ENCODE results near the gene FAM240A.
"Not testable (repeated sequence)": the region's sequence is repeated elsewhere in the genome, so short reads cannot be mapped to it uniquely, and the experiment has no call there.

The FAM240A gene

DNA sequence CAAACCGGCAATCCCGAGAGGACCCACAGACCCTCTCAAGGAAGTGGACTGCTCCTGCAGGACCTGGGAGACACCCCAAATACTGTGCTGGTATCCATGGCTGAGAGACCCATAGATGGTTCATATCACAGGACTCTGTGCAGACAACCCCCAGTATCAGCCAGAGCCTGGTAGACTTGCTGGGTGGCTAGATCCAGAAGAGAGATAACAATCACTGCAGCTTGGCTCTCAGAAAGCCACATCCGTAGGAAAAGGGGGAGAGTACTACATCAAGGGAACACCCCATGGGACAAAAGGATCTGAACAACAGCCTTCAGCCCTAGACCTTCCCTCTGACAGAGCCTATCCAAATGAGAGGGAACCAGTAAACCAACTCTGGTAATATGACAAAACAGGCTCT lies 25.1 kb upstream of the FAM240A start:
- DNase-seq = not testable (repeated sequence)

DNA sequence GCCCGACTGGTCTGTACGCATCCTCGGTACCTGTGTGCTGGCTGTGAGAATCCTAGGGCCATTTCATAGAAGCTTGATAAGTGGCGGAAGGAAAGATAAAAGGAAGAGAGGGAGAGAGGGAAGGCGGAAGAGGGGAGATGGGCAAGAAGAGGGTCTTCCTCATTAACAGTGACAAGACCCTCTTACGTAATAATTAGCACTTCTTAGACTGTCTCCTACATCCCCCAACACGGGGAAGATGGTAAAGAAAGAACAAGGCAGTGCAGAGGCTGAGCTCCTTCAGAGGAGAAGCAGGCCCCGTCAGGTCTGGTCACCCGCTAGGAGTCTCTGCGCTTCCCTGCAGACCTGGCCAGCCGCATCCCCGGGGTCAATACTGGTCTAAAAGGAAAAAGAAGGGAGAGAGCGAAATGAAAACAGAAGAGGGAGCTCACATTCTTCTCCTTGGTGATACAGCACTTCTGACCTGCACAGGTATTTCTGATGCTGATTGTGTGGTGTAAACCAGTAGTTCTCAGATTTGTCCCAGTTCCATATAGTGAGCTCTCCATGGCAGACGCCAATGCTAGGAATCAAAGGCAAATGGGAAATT lies 19.0 kb upstream of the FAM240A start:
- DNase-seq = no peak

DNA sequence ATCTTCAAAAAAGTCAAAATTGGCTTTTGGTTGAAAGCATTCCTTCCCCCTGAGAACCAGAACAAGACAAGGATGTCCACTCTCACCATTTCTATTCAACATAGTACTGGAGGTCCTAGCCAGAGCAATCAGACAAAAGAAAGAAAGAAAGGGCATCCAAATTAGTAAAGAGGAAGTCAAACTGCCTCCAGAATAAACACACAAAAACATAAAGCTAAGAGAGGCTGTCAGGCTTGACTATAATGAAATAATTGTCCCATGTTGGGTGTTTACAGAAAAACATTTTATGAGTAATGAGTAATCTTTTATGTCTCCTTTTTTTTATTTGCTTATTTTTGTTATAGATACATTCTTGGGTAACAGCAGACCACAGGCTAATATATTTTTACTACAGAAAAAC lies 18.3 kb upstream of the FAM240A start:
- DNase-seq = no peak

DNA sequence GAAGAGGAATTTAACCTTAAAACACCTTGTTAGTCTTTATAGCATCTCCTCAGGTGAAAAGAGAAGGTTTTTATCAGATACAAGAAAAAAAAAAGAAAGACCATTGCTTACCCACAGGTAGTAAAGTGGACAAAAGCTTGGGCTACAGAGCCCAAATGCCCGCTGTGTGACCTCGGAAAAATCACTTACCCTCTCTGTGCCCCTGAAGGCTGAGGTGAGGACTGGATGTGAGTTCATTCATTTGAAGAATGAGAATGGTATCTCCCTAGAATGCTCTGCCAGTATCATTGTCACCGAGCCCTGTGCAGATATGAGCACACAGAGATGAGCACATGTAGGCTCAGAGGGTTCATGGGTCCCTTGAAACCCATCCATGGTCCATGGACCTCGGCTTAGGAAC lies 17.6 kb upstream of the FAM240A start:
- no peak for DNase-seq

DNA sequence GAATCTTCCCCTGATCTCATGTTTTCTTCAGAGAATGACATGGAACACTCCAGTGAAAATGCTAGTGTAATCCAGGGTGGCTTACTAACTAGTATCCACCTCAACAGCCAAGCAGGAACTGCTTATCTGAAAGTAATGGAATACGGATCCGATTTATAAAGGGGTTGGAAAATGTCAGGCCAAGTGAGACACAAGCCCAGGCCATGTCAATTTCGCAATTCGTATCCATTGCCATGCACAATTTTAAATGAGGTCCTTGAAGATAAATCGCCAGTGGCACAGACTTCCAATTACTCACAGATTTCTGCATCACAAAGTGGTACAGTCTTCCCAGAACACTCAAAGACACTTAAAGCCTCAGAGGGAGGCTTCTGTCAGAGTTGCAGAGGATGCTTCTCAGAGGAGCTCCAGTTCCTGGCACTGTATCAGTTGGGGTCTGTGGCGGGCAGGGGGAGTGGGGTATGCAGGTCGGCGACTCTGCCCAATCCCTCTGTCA lies 16.5 kb upstream of the FAM240A start:
- DNase-seq = no peak

DNA sequence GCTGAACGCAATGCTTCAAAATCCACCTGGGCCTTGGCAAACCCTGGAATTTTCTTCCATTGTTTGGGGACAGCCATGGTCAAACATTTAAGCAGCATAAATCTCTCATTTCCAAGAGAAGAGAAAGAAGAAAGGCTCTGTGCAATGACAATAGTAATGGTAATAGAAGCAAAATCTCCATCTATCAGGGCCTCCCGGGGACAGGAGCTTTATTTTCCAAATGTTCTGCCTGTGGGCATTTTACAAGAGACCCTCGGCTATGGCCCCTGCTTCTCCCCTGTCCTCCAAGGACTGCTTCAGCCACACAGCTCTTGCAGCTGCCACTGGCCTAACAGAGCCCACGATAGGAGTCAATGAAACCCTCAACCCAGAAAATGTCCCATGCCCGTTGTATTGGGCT lies 12.7 kb upstream of the FAM240A start:
- no peak for DNase-seq

DNA sequence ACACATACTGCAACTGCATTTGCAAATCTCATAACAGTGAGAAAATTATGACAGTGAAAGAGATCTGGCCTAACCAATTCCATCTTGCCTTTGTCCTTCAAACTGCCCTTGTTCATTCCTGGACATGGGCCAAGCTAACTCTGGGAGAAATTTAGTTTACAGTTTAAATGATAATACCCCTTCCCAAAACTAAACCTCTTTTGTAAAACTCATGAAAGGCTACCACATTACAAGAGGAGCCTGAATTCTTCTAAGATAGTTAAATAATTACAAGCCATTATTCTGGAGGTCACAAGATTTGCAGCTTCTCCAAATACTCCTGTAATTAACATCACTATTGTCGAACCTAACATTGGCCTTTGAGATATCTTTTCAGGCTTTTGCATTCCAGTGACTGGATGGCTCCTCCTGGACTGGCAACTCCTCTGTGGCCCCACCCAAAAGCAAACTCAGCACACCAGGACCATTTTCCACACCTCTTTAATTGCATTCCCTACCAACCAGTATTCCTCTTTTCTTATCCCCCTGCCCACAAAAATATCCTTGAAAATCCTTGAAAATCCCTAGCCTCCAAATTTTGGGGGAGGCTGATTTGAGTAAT lies 8.8 kb upstream of the FAM240A start:
- no peak for DNase-seq

DNA sequence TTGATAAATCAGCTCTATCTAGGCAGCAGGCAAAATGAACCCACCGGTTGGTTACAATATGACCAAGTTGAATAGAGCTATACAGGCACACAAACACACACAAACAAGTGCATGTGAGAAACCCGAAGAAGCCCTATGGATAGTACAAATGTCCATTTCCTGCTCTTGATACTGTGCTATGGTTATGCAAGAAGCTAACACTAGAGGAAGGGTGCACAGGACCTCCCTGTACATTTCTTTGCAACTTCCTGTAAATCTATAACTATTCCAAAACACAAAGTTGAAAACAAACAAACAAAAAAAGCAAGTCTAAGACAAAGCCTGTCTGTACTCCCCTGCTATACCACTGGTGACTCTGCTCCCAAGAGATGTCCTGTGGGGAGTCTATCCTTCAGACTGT lies 8.2 kb upstream of the FAM240A start:
- no peak for DNase-seq

DNA sequence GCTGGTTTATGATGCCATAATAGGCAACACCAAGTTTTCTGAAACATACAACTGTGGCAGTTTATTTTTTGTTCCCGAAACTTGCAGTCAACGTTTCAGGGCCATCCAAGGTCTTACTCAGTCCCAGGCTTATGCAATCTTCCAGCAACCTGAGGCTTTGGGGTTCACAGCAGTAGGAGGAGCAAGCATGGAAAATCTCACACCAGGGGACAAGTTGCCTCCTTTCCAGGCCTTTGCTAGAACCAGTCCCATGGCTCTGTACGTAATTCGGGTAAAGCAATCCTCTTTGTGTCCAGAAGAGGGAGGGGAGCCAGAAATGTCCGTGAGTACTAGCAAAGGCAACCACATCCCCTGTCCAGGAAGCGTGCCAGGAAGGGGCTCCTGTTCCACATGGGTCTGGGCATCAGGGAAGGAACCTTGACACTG lies 4.7 kb upstream of the FAM240A start:
- DNase-seq = no peak

DNA sequence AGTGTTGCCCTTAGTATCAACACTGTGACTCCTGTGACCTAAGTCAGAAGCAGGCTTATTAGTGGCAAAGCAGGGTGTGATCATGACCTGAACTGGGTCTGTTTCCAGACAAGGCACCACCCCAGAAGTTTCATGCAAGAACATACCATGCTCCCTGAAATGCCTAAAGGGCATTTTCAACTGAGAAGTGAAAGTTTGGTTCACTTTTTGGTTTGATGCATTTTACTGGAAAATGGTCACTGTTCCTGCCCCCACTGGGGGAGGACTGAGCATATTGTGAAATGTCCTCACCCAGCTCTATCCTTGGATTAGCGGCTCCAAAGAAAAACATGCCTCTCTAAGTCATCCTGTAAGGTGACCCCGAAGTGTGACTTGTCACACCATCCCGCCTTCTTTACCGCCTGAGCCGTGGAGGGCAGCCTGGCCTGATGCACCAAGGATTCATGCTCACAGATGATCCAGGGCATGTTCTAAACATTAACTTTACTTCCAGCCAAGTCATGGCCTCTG lies 3.1 kb upstream of the FAM240A start:
- no peak for DNase-seq

DNA sequence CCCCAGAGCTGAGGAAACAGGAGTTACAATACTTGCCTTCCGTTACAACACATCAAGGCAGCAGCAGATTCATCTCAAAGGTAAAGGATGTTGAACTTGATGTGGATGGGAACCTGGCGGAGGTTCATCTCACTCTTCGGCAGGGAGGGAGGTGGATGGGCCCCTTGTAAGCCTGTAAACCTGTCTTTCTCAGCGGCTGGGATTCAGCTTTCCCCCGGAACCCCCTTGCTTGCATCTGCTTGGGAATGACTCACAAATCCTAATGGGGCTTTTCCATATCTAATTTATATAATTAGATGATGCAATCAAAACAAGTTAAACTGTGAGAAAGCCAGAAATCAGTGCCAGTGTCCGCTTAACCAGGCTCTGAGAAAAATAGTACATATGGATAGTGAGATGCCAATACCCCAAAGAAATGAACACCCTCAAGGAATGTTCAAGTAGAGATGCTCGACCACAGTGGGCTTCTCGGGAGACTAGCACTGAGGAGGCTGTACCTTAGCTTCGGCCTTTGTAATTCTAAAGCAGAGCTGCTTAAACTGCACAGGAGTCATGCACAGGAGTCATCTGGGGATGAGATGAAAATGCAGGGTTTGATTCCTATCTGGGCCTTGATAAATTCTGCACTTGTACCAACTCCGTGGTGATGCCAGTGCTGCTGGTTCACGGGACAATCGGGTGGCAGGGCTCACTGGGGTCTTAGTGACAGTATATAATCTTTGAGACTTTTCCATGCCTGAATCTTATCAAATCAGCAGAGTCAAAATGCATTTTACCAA lies 2.2 kb upstream of the FAM240A start:
- no peak for DNase-seq

DNA sequence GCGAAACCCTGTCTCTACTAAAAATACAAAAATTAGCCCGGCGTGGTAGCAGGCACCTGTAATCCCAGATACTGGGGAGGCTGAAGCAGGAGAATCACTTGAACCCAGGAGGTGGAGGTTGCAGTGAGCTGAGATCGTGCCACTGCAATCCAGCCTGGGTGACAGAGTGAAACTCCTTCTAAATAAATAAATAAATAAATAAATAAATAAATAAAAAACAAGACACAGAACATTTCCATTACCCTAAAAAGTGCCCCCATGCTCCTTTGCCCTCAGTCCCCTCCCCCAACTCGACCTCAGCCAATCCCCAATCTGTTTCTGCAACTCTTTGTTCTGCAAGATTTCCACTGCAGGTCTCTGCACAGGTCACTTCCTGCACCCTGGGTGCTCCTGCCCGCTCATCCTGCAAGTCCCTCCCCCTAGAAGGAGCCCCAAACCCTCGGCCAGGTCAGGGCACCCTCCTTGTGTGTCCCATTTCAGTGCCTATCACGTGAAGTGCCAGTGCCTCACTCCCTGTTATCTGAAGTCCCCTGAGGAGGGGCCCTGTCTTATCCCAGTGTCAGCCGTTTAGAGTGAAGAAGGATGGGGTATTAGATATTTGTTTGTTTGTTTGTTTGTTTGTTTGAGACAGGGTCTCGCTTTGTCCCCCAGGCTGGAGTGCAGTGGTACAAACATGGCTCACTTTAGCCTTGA lies 1.1 kb downstream of the FAM240A start:
- DNase-seq = no peak

DNA sequence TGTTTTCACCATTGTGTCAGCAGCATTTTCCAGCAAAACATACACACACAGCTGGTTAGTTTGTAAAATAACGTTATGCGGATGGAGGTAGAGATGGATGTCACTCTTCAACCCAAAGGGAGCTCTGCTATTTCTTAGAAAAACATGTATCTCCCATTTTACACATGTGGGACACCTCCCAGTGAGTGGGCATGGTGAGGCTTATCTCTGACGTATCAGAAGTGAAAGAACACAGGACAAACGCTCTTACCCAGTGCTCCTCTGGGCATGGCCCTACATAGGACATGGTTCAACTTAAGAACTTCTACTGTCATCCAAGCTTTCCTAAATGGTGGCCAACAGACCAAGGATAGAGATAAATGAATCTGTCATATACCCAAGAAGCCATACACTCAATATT lies 2.1 kb downstream of the FAM240A start:
- DNase-seq = no peak

DNA sequence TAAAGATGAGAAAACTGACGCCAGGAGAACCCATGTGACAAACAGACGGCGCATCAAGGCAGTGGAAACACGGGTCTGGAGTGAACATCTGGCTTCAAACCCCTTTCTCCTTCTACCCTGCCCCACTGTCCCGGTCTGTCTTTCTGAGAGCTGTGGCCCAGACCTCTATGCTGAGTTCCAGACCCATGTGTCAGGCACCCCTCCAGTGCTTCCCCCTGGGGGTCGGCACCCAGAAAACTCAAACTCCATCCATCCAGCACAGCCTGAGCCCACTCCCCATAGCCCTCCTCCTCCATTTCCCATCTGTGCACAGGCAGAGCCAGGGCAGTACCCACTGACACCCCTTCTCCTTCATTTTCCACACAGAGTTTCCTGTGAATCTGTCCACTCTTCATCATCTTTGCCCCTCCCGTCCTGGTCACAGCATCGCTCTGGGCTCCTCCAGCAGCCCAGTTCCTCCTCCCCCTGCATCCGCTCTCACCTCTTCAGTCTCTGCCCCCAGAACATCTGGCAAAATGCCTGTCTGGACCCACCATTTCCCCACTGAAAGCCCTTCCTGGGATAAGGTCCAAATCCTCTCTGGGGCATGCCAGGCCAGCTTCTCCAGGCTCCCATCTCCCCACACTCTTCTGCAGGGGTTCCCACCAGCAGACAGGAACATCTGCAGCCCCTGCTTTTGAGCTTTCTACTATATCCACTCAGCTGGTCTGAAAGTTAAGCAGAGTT lies 2.9 kb downstream of the FAM240A start:
- no peak for DNase-seq

DNA sequence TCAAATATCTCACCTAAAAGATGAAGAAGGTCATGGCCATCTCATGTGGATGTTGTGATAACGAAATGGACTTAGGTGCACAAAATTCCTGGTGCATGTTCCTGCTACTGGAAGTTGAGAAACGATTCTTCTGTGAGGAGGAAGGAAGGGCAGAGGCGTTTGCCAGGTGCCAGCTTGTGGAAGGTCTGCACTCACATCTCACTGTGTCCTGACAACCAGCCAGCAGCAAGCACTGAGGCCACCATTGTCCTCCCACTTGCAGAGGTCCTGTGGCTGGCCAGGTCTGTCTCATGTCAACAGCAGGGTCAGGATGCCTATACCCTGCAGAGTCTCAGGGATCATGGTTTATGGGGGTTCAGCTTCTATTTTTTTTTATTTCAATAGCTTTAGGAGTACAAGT lies 3.7 kb downstream of the FAM240A start:
- DNase-seq = no peak

DNA sequence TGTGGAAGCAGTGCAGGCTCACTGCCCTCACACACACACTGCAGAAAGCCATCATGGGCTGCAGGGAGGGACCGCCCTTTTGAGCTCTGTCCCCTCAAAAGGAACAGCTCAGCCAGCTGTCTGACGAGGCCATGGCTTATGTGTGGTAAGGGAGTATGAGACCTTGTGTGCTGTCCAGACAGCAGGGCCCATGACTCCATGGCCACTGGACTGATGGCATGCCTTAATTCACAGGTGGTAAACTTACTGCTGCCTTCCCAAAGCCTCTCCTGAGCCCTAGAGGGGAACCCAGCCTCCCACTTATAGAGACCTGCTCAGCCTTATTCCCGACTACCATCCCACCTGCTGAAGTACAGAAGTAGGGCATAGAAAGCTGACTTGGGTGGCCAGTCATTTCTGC lies 5.6 kb downstream of the FAM240A start:
- no peak for DNase-seq

DNA sequence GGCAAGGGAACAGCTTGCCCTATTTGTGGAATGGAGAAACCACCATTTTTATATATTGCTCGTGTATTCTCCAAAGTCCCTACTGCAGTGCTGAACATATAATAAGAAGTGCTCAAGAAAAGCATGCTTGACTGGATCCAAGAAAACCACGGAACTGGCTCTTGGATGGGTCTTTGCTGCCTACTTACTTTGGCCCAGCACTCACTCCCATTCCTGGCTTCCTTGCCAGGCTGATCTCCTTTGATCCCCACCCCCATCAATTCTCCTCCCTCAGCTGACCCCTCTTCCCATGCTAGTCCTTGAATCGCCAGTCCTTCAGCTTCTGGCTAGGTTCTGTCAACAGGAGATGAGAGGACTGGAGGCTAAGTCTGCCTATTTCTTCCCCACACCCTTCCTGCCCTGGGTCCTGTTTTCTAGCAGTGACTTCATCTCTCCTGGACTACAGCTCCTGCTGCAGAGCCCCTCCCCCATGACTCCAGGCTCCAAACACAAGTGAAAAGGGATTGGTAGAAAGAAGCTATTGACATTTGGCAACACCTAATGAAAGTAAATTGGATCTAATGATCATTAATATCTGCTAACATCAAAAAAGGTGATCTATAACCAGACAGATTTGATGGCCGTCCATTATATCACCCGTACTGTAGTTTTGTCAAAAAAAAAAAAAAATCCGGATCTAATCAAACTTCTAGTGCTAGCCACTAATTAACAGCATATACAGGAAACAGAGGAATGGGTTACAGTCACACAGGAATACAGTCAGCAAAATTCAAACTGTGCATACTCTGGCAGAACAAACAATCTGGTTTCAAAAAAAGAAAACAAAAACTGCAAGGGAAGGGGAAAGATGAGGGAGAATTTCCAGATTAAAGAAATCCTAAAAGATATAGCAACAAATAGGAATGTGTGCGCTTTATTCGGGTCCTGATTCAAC lies 7.8 kb downstream of the FAM240A start:
- no peak for DNase-seq

DNA sequence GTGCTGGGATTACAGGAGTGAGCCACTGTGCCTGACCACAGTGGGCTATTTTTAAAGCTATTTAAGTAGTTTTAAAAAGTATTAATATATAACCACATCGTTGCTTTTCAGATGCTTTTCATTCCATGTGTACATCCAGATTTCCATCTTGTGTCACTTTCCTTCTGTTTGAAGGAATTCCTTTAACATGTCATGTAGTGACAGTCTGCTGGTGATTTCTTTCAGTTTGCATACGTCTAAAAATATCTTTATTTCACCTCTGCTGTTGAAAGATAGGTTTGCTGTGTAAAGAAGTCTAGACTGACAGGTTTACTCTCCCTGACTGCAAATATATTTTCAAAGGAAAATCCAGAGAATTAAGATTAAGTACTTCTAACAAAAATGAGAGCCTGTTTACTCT lies 12.2 kb downstream of the FAM240A start:
- no peak for DNase-seq

DNA sequence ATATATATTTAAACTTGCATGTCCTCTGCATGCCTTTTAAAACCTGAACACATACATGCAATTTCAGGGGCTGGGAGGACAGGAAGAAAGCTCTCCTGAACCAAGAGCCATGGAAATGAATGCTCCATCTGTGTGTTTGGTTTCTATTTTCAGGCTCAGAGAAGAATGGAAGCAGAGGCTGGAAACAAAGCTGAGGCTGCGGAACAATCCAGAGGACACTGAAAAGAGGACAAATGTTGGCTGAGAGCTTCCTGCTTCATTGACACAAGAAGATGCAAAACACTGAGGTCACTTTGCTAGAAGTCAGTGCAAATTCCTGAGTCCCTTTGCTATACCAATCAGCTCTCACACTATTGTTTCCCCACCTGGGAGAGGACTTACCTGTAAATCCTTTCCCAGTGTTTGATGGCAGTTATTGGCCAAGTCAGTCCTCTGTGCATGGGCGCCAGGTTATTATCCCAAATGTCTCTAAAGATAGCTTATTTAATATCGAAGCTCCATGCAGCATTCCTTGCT lies 12.7 kb downstream of the FAM240A start:
- no peak for DNase-seq

DNA sequence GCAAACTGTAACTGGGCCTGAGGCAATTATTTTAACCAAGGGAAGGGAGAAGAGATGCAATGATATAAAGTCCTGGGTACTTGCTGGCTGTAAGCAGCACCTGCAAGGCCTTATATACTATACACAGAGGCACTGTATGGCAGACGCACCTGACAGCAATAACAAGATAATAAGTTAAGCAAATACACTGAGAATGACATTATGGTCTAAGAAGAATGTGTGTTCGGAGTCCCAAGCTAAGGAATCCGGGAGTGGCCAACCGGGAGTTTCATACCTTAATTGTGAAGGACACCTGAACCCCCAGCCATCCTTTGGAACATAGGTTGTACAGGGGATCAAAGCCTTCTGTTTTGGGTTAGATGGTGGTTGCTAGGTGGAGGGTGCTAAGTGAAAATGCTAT lies 13.7 kb downstream of the FAM240A start:
- no peak for DNase-seq

DNA sequence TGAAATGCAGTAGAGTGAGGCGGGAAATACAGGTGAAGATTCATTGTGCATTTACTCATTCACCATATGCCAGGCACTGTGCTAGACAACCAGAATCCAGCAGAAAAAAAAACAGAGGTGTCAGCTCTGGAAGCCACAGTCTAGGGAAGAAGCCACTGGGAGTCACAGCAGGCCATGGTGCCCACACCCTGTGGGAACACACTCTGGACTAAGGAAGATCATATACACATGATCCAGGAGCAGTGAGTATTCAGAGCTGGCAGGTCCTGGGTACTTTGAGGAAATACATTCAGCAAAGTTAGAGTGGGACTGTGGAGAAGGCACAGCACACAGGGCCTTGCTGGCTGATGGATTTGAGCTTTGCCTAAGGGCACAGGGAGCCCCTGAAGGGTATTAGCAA lies 14.8 kb downstream of the FAM240A start:
- no peak for DNase-seq
